ENCODE data around the gene SULT1B1.

DNA sequence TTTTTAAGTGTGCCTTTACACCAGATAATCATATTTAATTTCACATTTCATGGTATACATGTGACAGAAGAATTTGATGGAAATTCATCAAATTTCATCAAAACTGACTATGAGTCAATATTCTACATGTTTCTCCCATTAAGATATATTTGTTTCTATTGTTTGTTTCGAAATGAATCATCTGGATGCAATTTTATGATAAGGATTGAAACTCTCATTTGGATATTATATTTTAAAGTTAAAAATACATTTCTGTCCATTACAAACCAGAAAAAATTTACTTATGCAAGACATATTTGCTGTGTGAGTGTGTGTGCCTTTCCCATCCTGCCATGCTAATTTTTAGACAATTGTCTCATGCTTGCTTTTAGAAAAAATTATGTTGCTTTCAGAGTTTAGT, 52.2 kb downstream of the SULT1B1 start:
- TF ChIP-seq, protein P1, sequence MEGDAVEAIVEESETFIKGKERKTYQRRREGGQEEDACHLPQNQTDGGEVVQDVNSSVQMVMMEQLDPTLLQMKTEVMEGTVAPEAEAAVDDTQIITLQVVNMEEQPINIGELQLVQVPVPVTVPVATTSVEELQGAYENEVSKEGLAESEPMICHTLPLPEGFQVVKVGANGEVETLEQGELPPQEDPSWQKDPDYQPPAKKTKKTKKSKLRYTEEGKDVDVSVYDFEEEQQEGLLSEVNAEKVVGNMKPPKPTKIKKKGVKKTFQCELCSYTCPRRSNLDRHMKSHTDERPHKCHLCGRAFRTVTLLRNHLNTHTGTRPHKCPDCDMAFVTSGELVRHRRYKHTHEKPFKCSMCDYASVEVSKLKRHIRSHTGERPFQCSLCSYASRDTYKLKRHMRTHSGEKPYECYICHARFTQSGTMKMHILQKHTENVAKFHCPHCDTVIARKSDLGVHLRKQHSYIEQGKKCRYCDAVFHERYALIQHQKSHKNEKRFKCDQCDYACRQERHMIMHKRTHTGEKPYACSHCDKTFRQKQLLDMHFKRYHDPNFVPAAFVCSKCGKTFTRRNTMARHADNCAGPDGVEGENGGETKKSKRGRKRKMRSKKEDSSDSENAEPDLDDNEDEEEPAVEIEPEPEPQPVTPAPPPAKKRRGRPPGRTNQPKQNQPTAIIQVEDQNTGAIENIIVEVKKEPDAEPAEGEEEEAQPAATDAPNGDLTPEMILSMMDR (IDR thresholded peaks at IDR 0.05) = no peak
- TF ChIP-seq EZH2 (IDR thresholded peaks at IDR 0.05) = no peak
- no peak for TF ChIP-seq EZH2phosphoT487 (IDR thresholded peaks at IDR 0.05)
